ENCODE measurements around the gene ZNF569. TPM values are rescaled to one million over a fixed set of nuclear protein-coding genes. Genes with fewer than 3 reads are reported as not detected.
A peak's percentile ranks its signal among the peaks of the same experiment; 100 is the strongest.

ZNF569 gene
- total RNA-seq, 1 experiment from 2014 or later = 15.5 TPM

DNA sequence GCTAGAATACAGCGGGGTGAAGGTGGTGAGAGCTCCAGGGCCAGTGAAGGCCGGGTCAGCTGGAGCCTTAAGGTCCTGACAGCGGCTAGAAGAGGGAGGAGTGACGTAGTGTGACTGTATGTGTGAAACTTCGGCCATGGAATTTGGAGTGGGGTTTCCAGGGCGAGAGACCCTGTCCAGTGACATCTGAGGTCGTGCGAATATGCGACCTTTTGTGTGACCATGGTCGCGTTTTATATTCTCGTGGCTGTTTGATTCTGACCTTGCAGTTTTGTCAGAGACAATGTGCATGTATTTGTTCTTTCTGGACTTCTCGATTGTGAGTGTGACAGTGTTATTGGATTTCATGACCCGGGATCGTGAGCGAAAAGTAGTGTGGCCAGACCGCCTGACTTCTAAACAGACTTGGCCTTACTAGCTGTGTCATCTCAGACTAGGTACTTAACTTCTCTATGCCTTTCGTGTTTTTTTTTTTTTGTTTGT is 405 bp upstream of the ZNF569 start:
- Mint-ChIP-seq H3K27ac (peak overlapping the region; percentile 98), H3K27me3 (ENCODE audit: low read depth) (no peaks in the 10 kb centered on the region), H3K9me3 (no peaks in the 10 kb centered on the region), H3K4me1 (peaks cover 14% of the 10 kb centered on the region), H3K36me3 (peaks cover 9% of the 10 kb centered on the region), H3K4me3 (peak overlapping the region; percentile 98)
- TF ChIP-seq TCF7 (CRISPR knock-in tag; IDR thresholded peaks at IDR 0.05; ENCODE audit: low read depth) = no peak
- TF ChIP-seq ZNF232 (CRISPR knock-in tag; IDR thresholded peaks at IDR 0.05) = 0 out of 2 replicates have a peak, but pooled peaks have one; percentile 30
- TF ChIP-seq CREM (CRISPR knock-in tag; IDR thresholded peaks at IDR 0.05) = no peak
- TF ChIP-seq, protein P1, sequence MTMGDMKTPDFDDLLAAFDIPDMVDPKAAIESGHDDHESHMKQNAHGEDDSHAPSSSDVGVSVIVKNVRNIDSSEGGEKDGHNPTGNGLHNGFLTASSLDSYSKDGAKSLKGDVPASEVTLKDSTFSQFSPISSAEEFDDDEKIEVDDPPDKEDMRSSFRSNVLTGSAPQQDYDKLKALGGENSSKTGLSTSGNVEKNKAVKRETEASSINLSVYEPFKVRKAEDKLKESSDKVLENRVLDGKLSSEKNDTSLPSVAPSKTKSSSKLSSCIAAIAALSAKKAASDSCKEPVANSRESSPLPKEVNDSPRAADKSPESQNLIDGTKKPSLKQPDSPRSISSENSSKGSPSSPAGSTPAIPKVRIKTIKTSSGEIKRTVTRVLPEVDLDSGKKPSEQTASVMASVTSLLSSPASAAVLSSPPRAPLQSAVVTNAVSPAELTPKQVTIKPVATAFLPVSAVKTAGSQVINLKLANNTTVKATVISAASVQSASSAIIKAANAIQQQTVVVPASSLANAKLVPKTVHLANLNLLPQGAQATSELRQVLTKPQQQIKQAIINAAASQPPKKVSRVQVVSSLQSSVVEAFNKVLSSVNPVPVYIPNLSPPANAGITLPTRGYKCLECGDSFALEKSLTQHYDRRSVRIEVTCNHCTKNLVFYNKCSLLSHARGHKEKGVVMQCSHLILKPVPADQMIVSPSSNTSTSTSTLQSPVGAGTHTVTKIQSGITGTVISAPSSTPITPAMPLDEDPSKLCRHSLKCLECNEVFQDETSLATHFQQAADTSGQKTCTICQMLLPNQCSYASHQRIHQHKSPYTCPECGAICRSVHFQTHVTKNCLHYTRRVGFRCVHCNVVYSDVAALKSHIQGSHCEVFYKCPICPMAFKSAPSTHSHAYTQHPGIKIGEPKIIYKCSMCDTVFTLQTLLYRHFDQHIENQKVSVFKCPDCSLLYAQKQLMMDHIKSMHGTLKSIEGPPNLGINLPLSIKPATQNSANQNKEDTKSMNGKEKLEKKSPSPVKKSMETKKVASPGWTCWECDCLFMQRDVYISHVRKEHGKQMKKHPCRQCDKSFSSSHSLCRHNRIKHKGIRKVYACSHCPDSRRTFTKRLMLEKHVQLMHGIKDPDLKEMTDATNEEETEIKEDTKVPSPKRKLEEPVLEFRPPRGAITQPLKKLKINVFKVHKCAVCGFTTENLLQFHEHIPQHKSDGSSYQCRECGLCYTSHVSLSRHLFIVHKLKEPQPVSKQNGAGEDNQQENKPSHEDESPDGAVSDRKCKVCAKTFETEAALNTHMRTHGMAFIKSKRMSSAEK (CRISPR knock-in tag; IDR thresholded peaks at IDR 0.05; ENCODE audit: borderline replicate concordance) = no peak
- no peak for TF ChIP-seq NR2C2 (CRISPR knock-in tag; IDR thresholded peaks at IDR 0.05)
- TF ChIP-seq, protein P2, sequence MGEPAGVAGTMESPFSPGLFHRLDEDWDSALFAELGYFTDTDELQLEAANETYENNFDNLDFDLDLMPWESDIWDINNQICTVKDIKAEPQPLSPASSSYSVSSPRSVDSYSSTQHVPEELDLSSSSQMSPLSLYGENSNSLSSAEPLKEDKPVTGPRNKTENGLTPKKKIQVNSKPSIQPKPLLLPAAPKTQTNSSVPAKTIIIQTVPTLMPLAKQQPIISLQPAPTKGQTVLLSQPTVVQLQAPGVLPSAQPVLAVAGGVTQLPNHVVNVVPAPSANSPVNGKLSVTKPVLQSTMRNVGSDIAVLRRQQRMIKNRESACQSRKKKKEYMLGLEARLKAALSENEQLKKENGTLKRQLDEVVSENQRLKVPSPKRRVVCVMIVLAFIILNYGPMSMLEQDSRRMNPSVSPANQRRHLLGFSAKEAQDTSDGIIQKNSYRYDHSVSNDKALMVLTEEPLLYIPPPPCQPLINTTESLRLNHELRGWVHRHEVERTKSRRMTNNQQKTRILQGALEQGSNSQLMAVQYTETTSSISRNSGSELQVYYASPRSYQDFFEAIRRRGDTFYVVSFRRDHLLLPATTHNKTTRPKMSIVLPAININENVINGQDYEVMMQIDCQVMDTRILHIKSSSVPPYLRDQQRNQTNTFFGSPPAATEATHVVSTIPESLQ (CRISPR knock-in tag; IDR thresholded peaks at IDR 0.05) = no peak
- no peak for TF ChIP-seq TEAD1 (CRISPR knock-in tag; IDR thresholded peaks at IDR 0.05)
- TF ChIP-seq, protein P3, sequence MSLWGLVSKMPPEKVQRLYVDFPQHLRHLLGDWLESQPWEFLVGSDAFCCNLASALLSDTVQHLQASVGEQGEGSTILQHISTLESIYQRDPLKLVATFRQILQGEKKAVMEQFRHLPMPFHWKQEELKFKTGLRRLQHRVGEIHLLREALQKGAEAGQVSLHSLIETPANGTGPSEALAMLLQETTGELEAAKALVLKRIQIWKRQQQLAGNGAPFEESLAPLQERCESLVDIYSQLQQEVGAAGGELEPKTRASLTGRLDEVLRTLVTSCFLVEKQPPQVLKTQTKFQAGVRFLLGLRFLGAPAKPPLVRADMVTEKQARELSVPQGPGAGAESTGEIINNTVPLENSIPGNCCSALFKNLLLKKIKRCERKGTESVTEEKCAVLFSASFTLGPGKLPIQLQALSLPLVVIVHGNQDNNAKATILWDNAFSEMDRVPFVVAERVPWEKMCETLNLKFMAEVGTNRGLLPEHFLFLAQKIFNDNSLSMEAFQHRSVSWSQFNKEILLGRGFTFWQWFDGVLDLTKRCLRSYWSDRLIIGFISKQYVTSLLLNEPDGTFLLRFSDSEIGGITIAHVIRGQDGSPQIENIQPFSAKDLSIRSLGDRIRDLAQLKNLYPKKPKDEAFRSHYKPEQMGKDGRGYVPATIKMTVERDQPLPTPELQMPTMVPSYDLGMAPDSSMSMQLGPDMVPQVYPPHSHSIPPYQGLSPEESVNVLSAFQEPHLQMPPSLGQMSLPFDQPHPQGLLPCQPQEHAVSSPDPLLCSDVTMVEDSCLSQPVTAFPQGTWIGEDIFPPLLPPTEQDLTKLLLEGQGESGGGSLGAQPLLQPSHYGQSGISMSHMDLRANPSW (CRISPR knock-in tag; conservative IDR thresholded peaks at IDR 0.05; ENCODE audit: low read depth) = no peak
- TF ChIP-seq CBFB (CRISPR knock-in tag; IDR thresholded peaks at IDR 0.05; ENCODE audit: low read depth) = no peak
- TF ChIP-seq FOXJ3 (CRISPR knock-in tag; IDR thresholded peaks at IDR 0.05; ENCODE audit: borderline replicate concordance) = no peak
- no peak for TF ChIP-seq MXD4 (CRISPR knock-in tag; IDR thresholded peaks at IDR 0.05; ENCODE audit: borderline replicate concordance)
- no peak for TF ChIP-seq NFYB (CRISPR knock-in tag; conservative IDR thresholded peaks at IDR 0.05; ENCODE audit: low read depth)
- TF ChIP-seq, protein P4, sequence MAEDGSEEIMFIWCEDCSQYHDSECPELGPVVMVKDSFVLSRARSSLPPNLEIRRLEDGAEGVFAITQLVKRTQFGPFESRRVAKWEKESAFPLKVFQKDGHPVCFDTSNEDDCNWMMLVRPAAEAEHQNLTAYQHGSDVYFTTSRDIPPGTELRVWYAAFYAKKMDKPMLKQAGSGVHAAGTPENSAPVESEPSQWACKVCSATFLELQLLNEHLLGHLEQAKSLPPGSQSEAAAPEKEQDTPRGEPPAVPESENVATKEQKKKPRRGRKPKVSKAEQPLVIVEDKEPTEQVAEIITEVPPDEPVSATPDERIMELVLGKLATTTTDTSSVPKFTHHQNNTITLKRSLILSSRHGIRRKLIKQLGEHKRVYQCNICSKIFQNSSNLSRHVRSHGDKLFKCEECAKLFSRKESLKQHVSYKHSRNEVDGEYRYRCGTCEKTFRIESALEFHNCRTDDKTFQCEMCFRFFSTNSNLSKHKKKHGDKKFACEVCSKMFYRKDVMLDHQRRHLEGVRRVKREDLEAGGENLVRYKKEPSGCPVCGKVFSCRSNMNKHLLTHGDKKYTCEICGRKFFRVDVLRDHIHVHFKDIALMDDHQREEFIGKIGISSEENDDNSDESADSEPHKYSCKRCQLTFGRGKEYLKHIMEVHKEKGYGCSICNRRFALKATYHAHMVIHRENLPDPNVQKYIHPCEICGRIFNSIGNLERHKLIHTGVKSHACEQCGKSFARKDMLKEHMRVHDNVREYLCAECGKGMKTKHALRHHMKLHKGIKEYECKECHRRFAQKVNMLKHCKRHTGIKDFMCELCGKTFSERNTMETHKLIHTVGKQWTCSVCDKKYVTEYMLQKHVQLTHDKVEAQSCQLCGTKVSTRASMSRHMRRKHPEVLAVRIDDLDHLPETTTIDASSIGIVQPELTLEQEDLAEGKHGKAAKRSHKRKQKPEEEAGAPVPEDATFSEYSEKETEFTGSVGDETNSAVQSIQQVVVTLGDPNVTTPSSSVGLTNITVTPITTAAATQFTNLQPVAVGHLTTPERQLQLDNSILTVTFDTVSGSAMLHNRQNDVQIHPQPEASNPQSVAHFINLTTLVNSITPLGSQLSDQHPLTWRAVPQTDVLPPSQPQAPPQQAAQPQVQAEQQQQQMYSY (CRISPR knock-in tag; IDR thresholded peaks at IDR 0.05) = peak; percentile 66
- POLR2A ChIA-PET = interaction anchor here (0.9 to 1.2 kb wide), 3 partner anchors 39 to 133 kb away, joined by 3 to 9 read pairs (median 5); partner anchors contain the start of genes ZNF540, ZNF571 and ZNF793
- no peak for ATAC-seq
- CTCF ChIA-PET = interaction anchor here (0.8 to 1.9 kb wide), 2 partner anchors 97 to 250 kb away, joined by 5 to 6 read pairs; partner anchors contain the start of genes ZNF383 and ZNF527
- no peak for DNase-seq (ENCODE audit: low spot score)
